H1 (cell line): ENCODE data around the gene SCMH1. TPM values are rescaled to one million over a fixed set of nuclear protein-coding genes. Genes with fewer than 3 reads are reported as not detected.

Experiments
- CTCF ChIA-PET: fragments of 300-600 bp; sonication (Branson Sonifier 250); formaldehyde crosslinking; loops from one replicate; lab custom pipeline; 2021; ENCODE audit not compliant: partially characterized antibody; lab: Charles Lee
- POLR2A ChIA-PET: fragments of 300-600 bp; sonication (Branson Sonifier 250); formaldehyde crosslinking; loops from one replicate; lab custom pipeline; 2021; ENCODE audit warnings: inconsistent platforms; ENCODE audit not compliant: partially characterized antibody; lab: Charles Lee
- DNase-seq, 2 experiments: peaks; one replicate each; pipeline versions ENCODE4 v3.0.0 to v3.0.0-alpha.2; 2010 to 2022; ENCODE audit warnings: low spot score in 2 of 2, low read depth in 1 of 2, mixed read lengths in 1 of 2
- FAIRE-seq: peaks from 2 replicates; lab custom pipeline; 2011; peaks lifted over from hg19 to GRCh38; lab: Jason Lieb, UNC
- H2AFZ ChIP-seq: 2 replicates; pipeline ENCODE4 v1.8.1; 2012; ENCODE audit warnings: low read length, inconsistent platforms
- H2AK5ac ChIP-seq: 2 replicates; pipeline ENCODE4 v1.6.1; 2013; ENCODE audit warnings: low read depth, low read length
- H2BK120ac ChIP-seq: replicated peaks from 2 replicates; pipeline ENCODE3; 2013; ENCODE audit warnings: low read depth, low read length, inconsistent platforms
- H2BK12ac ChIP-seq: 2 replicates; pipeline ENCODE4 v1.6.1; 2013; ENCODE audit warnings: low read depth, low read length
- H2BK15ac ChIP-seq: 2 replicates; pipeline ENCODE4 v1.6.1; 2013; ENCODE audit warnings: low read length
- H2BK20ac ChIP-seq: 2 replicates; pipeline ENCODE4 v1.6.1; 2013; ENCODE audit warnings: low read length
- H2BK5ac ChIP-seq: 2 replicates; pipeline ENCODE4 v1.6.1; 2013; ENCODE audit warnings: low read depth, low read length
- H3K14ac ChIP-seq: 2 replicates; pipeline ENCODE4 v1.6.1; 2013; ENCODE audit warnings: inconsistent platforms; ENCODE audit not compliant: insufficient read length
- H3K18ac ChIP-seq: 2 replicates; pipeline ENCODE4 v1.6.1; 2013; ENCODE audit warnings: low read length; ENCODE audit errors: extremely low read depth
- H3K23ac ChIP-seq: 2 replicates; pipeline ENCODE4 v1.6.1; 2013; ENCODE audit warnings: inconsistent platforms; ENCODE audit not compliant: insufficient read length
- H3K23me2 ChIP-seq: 2 replicates; pipeline ENCODE4 v1.6.1; 2013; ENCODE audit warnings: low read depth, low read length
- H3K27ac ChIP-seq: 2 replicates; pipeline ENCODE4 v1.6.1; 2011; ENCODE audit warnings: low read depth, low read length, inconsistent platforms
- H3K27me3 ChIP-seq, 4 experiments: replicated peaks in 1 of 4; 1 replicate in 1 of 4; 2 replicates in 3 of 4; pipeline versions ENCODE4 v1.6.1 to v1.8.1; 2011 to 2013; ENCODE audit warnings: low read length in 3 of 4, mild to moderate bottlenecking in 3 of 4, inconsistent platforms in 2 of 4, mixed read lengths in 2 of 4, moderate library complexity in 1 of 4; ENCODE audit not compliant: control insufficient read depth in 3 of 4, insufficient read depth in 3 of 4; ENCODE audit errors: extremely low read depth in 1 of 4
- H3K36me3 ChIP-seq, 4 experiments: 2 replicates each; pipeline versions ENCODE4 v1.6.1 to v1.8.1; 2011 to 2013; ENCODE audit warnings: mild to moderate bottlenecking in 4 of 4, low read length in 3 of 4, moderate library complexity in 2 of 4, control low read depth in 1 of 4, inconsistent platforms in 1 of 4; ENCODE audit not compliant: insufficient read depth in 4 of 4, control insufficient read depth in 2 of 4
- H3K4ac ChIP-seq: replicated peaks from 2 replicates; pipeline ENCODE3; 2013; ENCODE audit warnings: low read length, low read depth, mixed read lengths, inconsistent platforms; ENCODE audit not compliant: insufficient read length
- H3K4me1 ChIP-seq, 4 experiments: replicated peaks in 1 of 4; 1 replicate in 1 of 4; 2 replicates in 3 of 4; pipeline versions ENCODE4 v1.6.1 to v1.8.1; 2011 to 2013; ENCODE audit warnings: low read length in 3 of 4, inconsistent platforms in 2 of 4, mixed read lengths in 1 of 4; ENCODE audit not compliant: insufficient read depth in 4 of 4, control insufficient read depth in 3 of 4
- H3K4me2 ChIP-seq, 2 experiments: 2 replicates each; pipeline versions ENCODE4 v1.6.1 to v1.8.1; 2011 to 2013; ENCODE audit warnings: low read depth in 2 of 2, low read length in 2 of 2, control low read depth in 1 of 2, inconsistent platforms in 1 of 2, mild to moderate bottlenecking in 1 of 2; ENCODE audit not compliant: insufficient read depth in 1 of 2
- H3K4me3 ChIP-seq, 4 experiments: fragments of 200-600, 300-600 bp in 1 of 4; sonication (generic), shearing (Covaris generic), sonication (Bioruptor Twin) in 1 of 4; 2 replicates each; pipeline versions ENCODE4 v1.5.1 to v1.8.1; 2011 to 2016; ENCODE audit warnings: low read length in 4 of 4, low read depth in 3 of 4, control low read depth in 2 of 4, inconsistent platforms in 2 of 4, mild to moderate bottlenecking in 2 of 4, mixed read lengths in 1 of 4, moderate library complexity in 1 of 4; ENCODE audit not compliant: insufficient read depth in 2 of 4; ENCODE audit errors: extremely low read depth in 1 of 4
- H3K56ac ChIP-seq: replicated peaks from 2 replicates; pipeline ENCODE3; 2013; ENCODE audit warnings: low read depth, mild to moderate bottlenecking, mixed read lengths, low read length, inconsistent platforms; ENCODE audit not compliant: insufficient read length
- H3K79me1 ChIP-seq: 2 replicates; pipeline ENCODE4 v1.6.1; 2013; ENCODE audit warnings: low read depth, low read length, control low read depth
- H3K79me2 ChIP-seq, 2 experiments: 2 replicates each; pipeline versions ENCODE4 v1.6.1 to v1.8.1; 2012 to 2013; ENCODE audit warnings: low read length in 2 of 2, mild to moderate bottlenecking in 2 of 2, inconsistent platforms in 1 of 2; ENCODE audit not compliant: insufficient read depth in 2 of 2, control insufficient read depth in 1 of 2
- H3K9ac ChIP-seq, 4 experiments: replicated peaks in 1 of 4; 1 replicate in 1 of 4; 2 replicates in 3 of 4; pipeline versions ENCODE4 v1.6.1 to v1.8.1; 2011 to 2013; ENCODE audit warnings: low read depth in 3 of 4, low read length in 3 of 4, control low read depth in 2 of 4, mild to moderate bottlenecking in 2 of 4, moderate library complexity in 2 of 4, inconsistent platforms in 1 of 4; ENCODE audit errors: extremely low read depth in 1 of 4
- H3K9me3 ChIP-seq, 2 experiments: 2 replicates each; pipeline versions ENCODE4 v1.6.1 to v1.8.1; 2012 to 2013; ENCODE audit warnings: mild to moderate bottlenecking in 2 of 2, moderate library complexity in 2 of 2, control low read depth in 1 of 2, inconsistent platforms in 1 of 2, low read depth in 1 of 2, low read length in 1 of 2, mixed read lengths in 1 of 2; ENCODE audit not compliant: insufficient read depth in 2 of 2
- H4K20me1 ChIP-seq, 2 experiments: replicated peaks in 1 of 2; 2 replicates each; pipeline versions ENCODE3 to v1.8.1; 2011 to 2013; ENCODE audit warnings: inconsistent platforms in 2 of 2, low read length in 2 of 2, mild to moderate bottlenecking in 1 of 2; ENCODE audit not compliant: insufficient read depth in 2 of 2, control insufficient read depth in 1 of 2
- H4K5ac ChIP-seq: 2 replicates; pipeline ENCODE4 v1.6.1; 2013; ENCODE audit warnings: low read length, low read depth, mixed read lengths, inconsistent platforms; ENCODE audit not compliant: insufficient read length
- H4K8ac ChIP-seq: 2 replicates; pipeline ENCODE4 v1.8.0; 2013; ENCODE audit warnings: mild to moderate bottlenecking, moderate library complexity, low read length, inconsistent platforms; ENCODE audit not compliant: insufficient read depth; ENCODE audit errors: extremely low read depth
- H4K91ac ChIP-seq: replicated peaks from 2 replicates; pipeline ENCODE3; 2013; ENCODE audit warnings: low read length, mixed read lengths, inconsistent platforms; ENCODE audit not compliant: insufficient read length
- CHD2 ChIP-seq: IDR thresholded peaks from 2 replicates; pipeline ENCODE4 v1.6.1; 2012; ENCODE audit warnings: low read length, improper control_type of control experiment
- EGR1 ChIP-seq: IDR thresholded peaks from 2 replicates; pipeline ENCODE4 v1.6.1; 2011; ENCODE audit warnings: low read depth, low read length, borderline replicate concordance
- KDM1A ChIP-seq: fragments of 200-600, 300-600 bp; sonication (generic); IDR thresholded peaks from 2 replicates; pipeline ENCODE4 v1.7.1; 2016; ENCODE audit warnings: mild to moderate bottlenecking, low read length, borderline replicate concordance
- SIN3A ChIP-seq, 2 experiments: IDR thresholded peaks in 1 of 2; conservative IDR thresholded peaks in 1 of 2; 2 replicates each; pipeline ENCODE4 v1.6.1; 2011 to 2012; ENCODE audit warnings: low read length in 2 of 2, improper control_type of control experiment in 1 of 2, low read depth in 1 of 2, mild to moderate bottlenecking in 1 of 2
- SIX5 ChIP-seq: IDR thresholded peaks from 2 replicates; pipeline ENCODE4 v1.6.1; 2011; ENCODE audit warnings: mild to moderate bottlenecking, low read depth, low read length
- SP1 ChIP-seq: IDR thresholded peaks from 2 replicates; pipeline ENCODE4 v1.6.1; 2011; ENCODE audit warnings: low read depth, low read length
- WGBS, 2 experiments: shearing (Covaris generic) in 1 of 2; methylation state at CpG; one replicate each; pipeline versions ENCODE4 v1.1.6 to v1.1.7; 2013 to 2015; ENCODE audit warnings: low lambda C conversion rate in 2 of 2, mixed read lengths in 2 of 2, inconsistent platforms in 1 of 2, low coverage in 1 of 2, missing lambda C conversion rate in 1 of 2; ENCODE audit not compliant: insufficient replicate concordance in 2 of 2, insufficient coverage in 1 of 2, insufficient read length in 1 of 2; ENCODE audit errors: extremely low coverage in 1 of 2, missing lambda C conversion rate in 1 of 2; 5-methylcytosine and 5-hydroxymethylcytosine counted together
- polyA plus RNA-seq, 7 experiments: library from polyadenylated mRNA; depleted of rRNA in 3 of 7; stranded (reverse) in 5 of 7; unstranded in 2 of 7; fragments of >200 nt in 5 of 7; fragments of 200-250 nt in 2 of 7; gene quantifications; 1 replicate in 5 of 7; 2 replicates in 1 of 7; 4 replicates in 1 of 7; pipeline versions ENCODE4 v1.2.1 to v1.2.3, GENCODE V29; 2011 to 2013; ENCODE audit warnings: missing spikeins in 2 of 7, mixed read lengths in 2 of 7
- total RNA-seq: library from RNA; stranded (reverse); fragmentation: NEBNext Ultra II Directional; extraction: Animal tissue kit (Norgen Biotek cat#: 25700); gene quantifications from 2 replicates; pipeline ENCODE4 v1.2.1, GENCODE V29; 2021
- TF ChIP-seq, protein P1 (sequence below): IDR thresholded peaks from 2 replicates; pipeline ENCODE4 v1.6.1; 2012; ENCODE audit warnings: inconsistent platforms

SCMH1 gene
- total and polyA plus RNA-seq, 2 of the 8 experiments (the other 6 are each of a cell fraction or from before 2014, with no cell fraction given): 16.6 to 30.7 TPM

DNA sequence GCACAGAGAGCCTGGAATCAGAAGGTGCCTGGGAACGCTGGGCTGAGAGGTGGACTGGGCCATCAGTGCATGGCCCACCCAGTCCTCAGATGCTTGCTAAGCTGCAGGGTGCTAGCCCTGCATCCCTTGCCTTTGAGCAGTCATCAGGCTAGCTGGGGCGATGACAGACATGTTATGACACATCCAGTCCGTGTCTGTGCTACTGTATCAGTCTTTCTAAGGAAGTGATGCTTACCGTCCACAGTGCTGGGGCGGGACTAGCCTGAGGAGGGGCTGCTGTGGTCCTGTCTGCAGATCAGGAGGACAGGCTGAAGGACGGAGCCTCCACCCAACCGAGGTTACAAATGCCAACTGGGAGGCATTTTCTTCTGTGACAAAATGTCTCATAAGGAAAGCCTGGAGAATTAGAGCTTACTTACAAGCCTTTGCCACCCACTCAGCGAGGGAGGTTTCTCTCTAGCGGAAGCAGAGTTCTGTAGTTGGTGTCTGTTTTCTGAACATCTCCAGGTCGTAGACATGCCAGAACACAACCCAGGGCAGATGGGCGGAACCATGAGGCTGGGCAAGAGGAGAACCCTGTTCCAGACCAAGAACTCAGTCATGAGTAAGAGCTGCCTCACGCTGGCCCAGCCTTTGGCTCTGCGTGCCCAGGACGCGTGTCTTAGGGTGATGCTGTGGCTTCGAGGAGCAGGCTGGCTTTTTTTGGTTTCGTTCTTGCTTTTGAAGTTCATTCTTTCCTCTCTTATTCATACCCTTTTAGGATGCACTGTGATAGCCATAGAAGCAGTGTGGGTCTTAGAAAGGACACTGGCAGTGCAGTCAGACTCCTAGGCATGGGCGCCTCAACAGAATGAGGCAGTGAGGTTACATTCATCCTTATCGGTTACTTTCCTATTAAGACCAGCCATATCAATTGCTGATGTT is 234.9 kb downstream of the SCMH1 start:
- Histone ChIP-seq H3K18ac (no peak overlapping the region), H3K79me2 (no peaks in the 10 kb centered on the region), H4K91ac (peak overlapping the region; percentile 12), H2BK120ac (no peak overlapping the region), H3K27ac (no peak overlapping the region), H3K36me3 (peaks cover 60 to 97% (median 91%) of the 10 kb centered on the region in 4 experiments), H2AFZ (no peak overlapping the region), H4K5ac (no peak overlapping the region), H3K4me1 (no peaks in the 10 kb centered on the region), H4K20me1 (peaks cover 0 to 12% of the 10 kb centered on the region in 2 experiments), H3K23me2 (no peaks in the 10 kb centered on the region), H3K79me1 (peaks cover 3% of the 10 kb centered on the region; the same call in 1 of the 2 replicates), H2BK20ac (no peak overlapping the region), H3K9me3 (no peaks in the 10 kb centered on the region), H2BK5ac (peak overlapping the region; percentile 26), H2AK5ac (no peak overlapping the region), H3K56ac (no peak overlapping the region), H3K4me2 (no peak overlapping the region), H3K23ac (no peak overlapping the region), H3K14ac (no peak overlapping the region), H2BK12ac (no peak overlapping the region), H3K4ac (no peak overlapping the region), H4K8ac (no peak overlapping the region), H3K27me3 (no peaks in the 10 kb centered on the region), H3K4me3 (no peak overlapping the region), H2BK15ac (no peak overlapping the region), H3K9ac (no peak overlapping the region; a peak in 1 of 7 replicates)
- TF ChIP-seq CHD2 (no peak), SIN3A (conservative IDR thresholded peaks at IDR 0.05 in 1 of 2, IDR thresholded peaks at IDR 0.05 in 1 of 2; ENCODE audit: low read depth in 1 of 2, low read length in 2 of 2) (no peak), KDM1A (no peak), EGR1 (no peak), SP1 (no peak), SIX5 (no peak)
- TF ChIP-seq, protein P1, sequence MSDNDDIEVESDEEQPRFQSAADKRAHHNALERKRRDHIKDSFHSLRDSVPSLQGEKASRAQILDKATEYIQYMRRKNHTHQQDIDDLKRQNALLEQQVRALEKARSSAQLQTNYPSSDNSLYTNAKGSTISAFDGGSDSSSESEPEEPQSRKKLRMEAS: no peak
- no peak for FAIRE-seq
- ChIA-PET CTCF (no interaction called here), POLR2A (interaction anchor here (0.7 to 1.2 kb wide), 2 partner anchors 13 to 22 kb away, joined by 3 to 4 read pairs; no protein-coding TSS in a partner anchor)
- 92% methylated on average over 19 of the region's 19 CpGs; no CpG with 5 or more reads in 1 of the 2 experiments for WGBS, 2 experiments
- DNase-seq: no peak
